ENCODE measurements around the gene CCR2. TPM values are rescaled to one million over a fixed set of nuclear protein-coding genes. Genes with fewer than 3 reads are reported as not detected.
"Not testable (repeated sequence)": the region's sequence is repeated elsewhere in the genome, so short reads cannot be mapped to it uniquely, and the experiment has no call there.

Gene CCR2
- total RNA-seq, 1 donor from 2014 or later, result 10.8 TPM

DNA sequence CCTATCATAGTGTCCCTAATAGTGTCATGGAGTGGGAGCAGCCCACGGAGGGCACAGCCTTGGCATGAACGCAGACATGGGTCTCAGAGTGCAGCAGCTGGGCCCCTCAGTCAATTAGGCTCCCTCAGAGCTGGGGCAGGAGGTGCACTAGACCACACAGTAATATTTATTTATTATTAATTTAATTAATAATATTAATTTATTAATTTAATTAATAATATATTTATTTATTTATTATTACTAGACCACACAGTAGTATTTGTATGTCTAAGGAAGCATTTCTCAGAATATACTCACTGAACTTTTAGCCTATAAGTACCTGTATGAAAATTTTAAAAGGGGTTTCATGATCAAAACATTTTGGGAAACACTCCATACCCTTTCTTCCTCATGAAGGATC, 47.7 kb downstream of the CCR2 start:
- no peak for DNase-seq (ENCODE audit: low spot score)

DNA sequence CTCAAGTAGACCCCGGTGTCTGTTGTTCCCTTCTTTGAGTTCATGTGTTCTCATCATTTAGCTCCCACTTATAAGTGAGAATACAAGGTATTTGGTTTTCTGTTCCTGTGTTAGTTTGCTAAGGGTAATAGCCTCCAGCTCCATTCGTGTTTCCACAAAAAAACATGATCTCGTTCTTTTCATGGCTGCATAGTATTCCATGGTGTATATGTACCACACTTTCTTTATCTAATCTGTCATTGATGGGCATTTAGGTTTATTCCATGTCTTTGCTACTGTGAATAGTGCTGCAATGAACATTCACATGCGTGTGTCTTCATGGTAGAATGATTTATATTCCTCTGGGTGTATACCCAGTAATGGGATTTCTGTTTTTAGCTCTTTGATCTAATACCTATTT, 49.0 kb downstream of the CCR2 start:
- not testable (repeated sequence) for DNase-seq (ENCODE audit: low spot score)

GRCh38 chr3:46405301-46406019, 51.5 kb downstream of the CCR2 start:
- peak; percentile 34 for DNase-seq (ENCODE audit: low spot score)

- no peak for DNase-seq (ENCODE audit: low spot score)
Observed at GRCh38 chr3:46406443-46406787, 52.5 kb downstream of the CCR2 start.

- DNase-seq (ENCODE audit: low spot score), result peak; percentile 35
Observed at GRCh38 chr3:46406788-46407611, 53.1 kb downstream of the CCR2 start, which contains the start of the genes CCR5AS and CCRL2. Gene CCR5AS, minus strand, starts transcription at chr3:46407066. Gene CCRL2, plus strand, starts transcription at chr3:46407259. Its CDS starts 821 bp downstream, at chr3:46408080.

DNA sequence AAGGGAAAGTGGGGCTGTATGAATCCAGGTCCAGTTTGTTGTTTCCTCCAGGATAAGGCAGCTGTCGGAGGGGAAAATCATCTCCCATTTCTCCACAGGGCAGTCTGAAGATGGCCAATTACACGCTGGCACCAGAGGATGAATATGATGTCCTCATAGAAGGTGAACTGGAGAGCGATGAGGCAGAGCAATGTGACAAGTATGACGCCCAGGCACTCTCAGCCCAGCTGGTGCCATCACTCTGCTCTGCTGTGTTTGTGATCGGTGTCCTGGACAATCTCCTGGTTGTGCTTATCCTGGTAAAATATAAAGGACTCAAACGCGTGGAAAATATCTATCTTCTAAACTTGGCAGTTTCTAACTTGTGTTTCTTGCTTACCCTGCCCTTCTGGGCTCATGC, 54.1 kb downstream of the CCR2 start:
- DNase-seq (ENCODE audit: low spot score), result no peak

GRCh38 chr3:46408853-46409252, 54.9 kb downstream of the CCR2 start:
- DNase-seq (ENCODE audit: low spot score), result no peak

GRCh38 chr3:46409739-46410489, 56.0 kb downstream of the CCR2 start:
- no peak for DNase-seq (ENCODE audit: low spot score)

Other genes starting within 250 kb of the CCR2 start
- 11.1 TPM for gene CCR1, start 145.8 kb upstream of the CCR2 start, total RNA-seq (ENCODE audit: insufficient read depth, low replicate concordance)
- 41.7 TPM for gene CCR3, start 111.7 kb upstream of the CCR2 start, total RNA-seq (ENCODE audit: insufficient read depth, low replicate concordance)
- 2.2 TPM for gene CCR5, start 16.8 kb downstream of the CCR2 start, total RNA-seq (ENCODE audit: insufficient read depth, low replicate concordance)
- gene CCRL2, start 53.1 kb downstream of the CCR2 start, total RNA-seq (ENCODE audit: insufficient read depth, low replicate concordance), result 1.4 TPM
- gene LTF, start 110.8 kb downstream of the CCR2 start, total RNA-seq (ENCODE audit: insufficient read depth, low replicate concordance), result 1.2 TPM
- 1.2 TPM for gene RTP3, start 143.9 kb downstream of the CCR2 start, total RNA-seq (ENCODE audit: insufficient read depth, low replicate concordance)
- 1.9 TPM for gene LRRC2, start 212.2 kb downstream of the CCR2 start, total RNA-seq (ENCODE audit: insufficient read depth, low replicate concordance)